Right atrium auricular region (tissue), 2 donors: ENCODE results near the gene IFNL3. TPM values are rescaled to one million over a fixed set of nuclear protein-coding genes. Genes with fewer than 3 reads are reported as not detected.

ENCODE experiments used
- DNase-seq: peaks from one replicate; pipeline ENCODE4 v3.0.0-alpha.2; 2019; ENCODE audit warnings: low spot score
- H3K27ac ChIP-seq, 2 donors: fragments of 200-600 bp; sonication (generic); 1 replicate in 1 of 2; 2 replicates in 1 of 2; pipeline ENCODE4 v1.5.1; 2016 to 2019
- H3K27me3 ChIP-seq, 2 donors: fragments of 200-600 bp; sonication (generic); one replicate each; pipeline versions ENCODE4 v1.5.1 to v1.6.0; 2017 to 2019
- H3K36me3 ChIP-seq: fragments of 200-600 bp; sonication (generic); one replicate; pipeline ENCODE4 v1.5.1; 2016
- H3K4me1 ChIP-seq, 2 donors: fragments of 200-600 bp; sonication (generic); one replicate each; pipeline versions ENCODE4 v1.5.1 to v1.6.0; 2017 to 2019
- H3K4me3 ChIP-seq, 2 donors: fragments of 200-600 bp; sonication (generic); 1 replicate in 1 of 2; 2 replicates in 1 of 2; pipeline ENCODE4 v1.5.1; 2017 to 2019; ENCODE audit warnings: mild to moderate bottlenecking in 1 of 2, moderate library complexity in 1 of 2
- H3K9me3 ChIP-seq, 2 donors: fragments of 200-600 bp; sonication (generic); one replicate each; pipeline ENCODE4 v1.5.1; 2019
- CTCF ChIP-seq, 2 donors: fragments of 200-600 bp; sonication (generic); IDR thresholded peaks; one replicate each; pipeline ENCODE4 v1.5.1; 2019; ENCODE audit warnings: antibody characterized with exemption in 2 of 2
- total RNA-seq, 2 donors: library from RNA; depleted of rRNA; stranded (reverse); fragments of >200 nt; gene quantifications; one replicate each; pipeline ENCODE4 v1.1.0, GENCODE V29; 2016

The IFNL3 gene
- total RNA-seq, 2 donors from 2014 or later, result not detected

- Histone ChIP-seq H3K27ac (no peak overlapping the region), H3K4me3 (no peak overlapping the region), H3K27me3 (peaks cover 4 to 20% of the 10 kb centered on the region in 2 donors), H3K36me3 (no peaks in the 10 kb centered on the region), H3K4me1 (peaks cover 0 to 14% of the 10 kb centered on the region in 2 donors), H3K9me3 (no peaks in the 10 kb centered on the region)
- no peak for TF ChIP-seq CTCF (IDR thresholded peaks at IDR 0.05)
- DNase-seq, result no peak
Observed at GRCh38 chr19:39264306-39265290, 19.8 kb upstream of the IFNL3 start.

DNA sequence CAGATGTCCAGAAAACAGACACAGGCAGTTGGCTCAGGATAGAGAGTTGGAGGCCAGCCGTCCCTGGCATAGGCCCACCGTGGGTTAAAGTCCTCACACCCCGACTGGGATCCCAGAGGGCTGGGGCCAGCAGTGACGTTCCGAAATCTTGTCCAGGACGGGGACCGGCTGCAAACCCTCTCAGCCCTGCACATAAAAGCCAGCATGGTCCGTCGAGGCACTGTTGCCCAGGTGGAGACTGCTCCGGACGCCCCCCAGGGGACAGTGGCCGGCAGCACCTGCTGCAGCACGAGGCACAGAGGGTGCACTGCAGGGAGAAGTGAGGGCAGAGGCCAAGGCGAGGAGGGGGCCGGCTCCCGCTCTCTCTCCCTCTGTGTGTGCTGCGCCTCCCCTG lies 19.1 kb upstream of the IFNL3 start:
- H3K27ac ChIP-seq, result no peak overlapping the region
- no peaks in the 10 kb centered on the region for H3K36me3 ChIP-seq
- H3K4me3 ChIP-seq, result no peak overlapping the region
- H3K4me1 ChIP-seq, result peaks cover 0 to 14% of the 10 kb centered on the region in 2 donors
- peaks cover 4 to 20% of the 10 kb centered on the region in 2 donors for H3K27me3 ChIP-seq
- H3K9me3 ChIP-seq, result no peaks in the 10 kb centered on the region
- no peak for TF ChIP-seq CTCF (IDR thresholded peaks at IDR 0.05)
- no peak for DNase-seq

- no peak for TF ChIP-seq CTCF (IDR thresholded peaks at IDR 0.05)
- no peaks in the 10 kb centered on the region for H3K9me3 ChIP-seq
Observed at GRCh38 chr19:39262496-39262895, 17.7 kb upstream of the IFNL3 start.

GRCh38 chr19:39261704-39262103 lies 16.9 kb upstream of the IFNL3 start:
- peaks cover 4 to 20% of the 10 kb centered on the region in 2 donors for H3K27me3 ChIP-seq
- peaks cover 0 to 14% of the 10 kb centered on the region in 2 donors for H3K4me1 ChIP-seq
- TF ChIP-seq CTCF (IDR thresholded peaks at IDR 0.05), result no peak
- no peak overlapping the region for H3K27ac ChIP-seq
- DNase-seq, result no peak
- H3K4me3 ChIP-seq, result no peak overlapping the region
- H3K9me3 ChIP-seq, result no peaks in the 10 kb centered on the region
- H3K36me3 ChIP-seq, result no peaks in the 10 kb centered on the region

More at GRCh38 chr19:39262496-39262895, 17.7 kb upstream of the IFNL3 start:
- no peaks in the 10 kb centered on the region for H3K36me3 ChIP-seq
- peaks cover 0 to 14% of the 10 kb centered on the region in 2 donors for H3K4me1 ChIP-seq
- peaks cover 4 to 20% of the 10 kb centered on the region in 2 donors for H3K27me3 ChIP-seq
- no peak overlapping the region for H3K27ac ChIP-seq
- no peak overlapping the region for H3K4me3 ChIP-seq
- no peak for DNase-seq

DNA sequence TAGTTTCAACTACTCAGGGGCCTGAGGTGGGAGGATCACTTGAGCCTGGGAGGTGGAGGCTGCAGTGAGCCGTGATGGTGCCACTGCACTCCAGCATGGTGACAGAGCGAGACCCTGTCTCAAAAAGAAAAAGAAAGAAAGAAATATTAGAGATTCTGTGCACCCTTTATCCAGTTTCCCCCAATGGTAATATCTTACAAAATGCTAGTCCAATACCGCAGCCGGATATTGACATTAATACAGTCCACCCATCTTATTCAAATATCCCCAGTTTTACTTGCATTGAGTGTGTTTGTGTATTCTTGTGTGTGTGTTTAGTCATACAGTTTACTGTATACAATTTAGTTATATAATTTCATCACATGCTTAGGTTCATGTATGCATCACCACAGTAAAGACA lies 12.4 kb upstream of the IFNL3 start:
- H3K4me3 ChIP-seq, result no peak overlapping the region
- no peaks in the 10 kb centered on the region for H3K27me3 ChIP-seq
- no peaks in the 10 kb centered on the region for H3K36me3 ChIP-seq
- H3K27ac ChIP-seq, result no peak overlapping the region
- no peaks in the 10 kb centered on the region for H3K9me3 ChIP-seq
- no peak for DNase-seq
- H3K4me1 ChIP-seq, result no peaks in the 10 kb centered on the region
- no peak for TF ChIP-seq CTCF (IDR thresholded peaks at IDR 0.05)
